HEK293T (cell line): ENCODE measurements around the gene ACTN4.

Experiments used
- CTCF ChIA-PET: fragments of 350-600 bp; formaldehyde crosslinking; extraction: SDS; loops from one replicate; lab custom pipeline; 2021; ENCODE audit warnings: antibody characterized with exemption, inconsistent platforms; lab: Yijun Ruan, JAX
- POLR2A ChIA-PET: fragments of 350-600 bp; formaldehyde crosslinking; extraction: SDS; loops from one replicate; lab custom pipeline; 2020; ENCODE audit warnings: antibody characterized with exemption, inconsistent platforms; lab: Yijun Ruan, JAX
- DNase-seq: peaks from one replicate; pipeline ENCODE4 v3.0.0; 2012; ENCODE audit warnings: mixed read lengths; ENCODE audit errors: extremely low spot score
- ARNT ChIP-seq: fragments of 450-650 bp; IDR thresholded peaks from 2 replicates; pipeline ENCODE4 v1.6.1; 2017; ENCODE audit warnings: mild to moderate bottlenecking
- BHLHE40 ChIP-seq: fragments of 450-650 bp; IDR thresholded peaks from 2 replicates; pipeline ENCODE4 v1.6.1; 2016; ENCODE audit warnings: mild to moderate bottlenecking, moderate library complexity, borderline replicate concordance
- CTBP1 ChIP-seq: fragments of 450-650 bp; IDR thresholded peaks from 2 replicates; pipeline ENCODE4 v1.6.1; 2016; ENCODE audit warnings: borderline replicate concordance
- ELF4 ChIP-seq: fragments of 450-650 bp; IDR thresholded peaks from 2 replicates; pipeline ENCODE4 v1.6.1; 2017; ENCODE audit warnings: antibody characterized with exemption
- FOXA1 ChIP-seq: fragments of 450-650 bp; IDR thresholded peaks from 2 replicates; pipeline ENCODE4 v1.6.1; 2016; ENCODE audit warnings: mild to moderate bottlenecking
- FOXK2 ChIP-seq: fragments of 450-650 bp; IDR thresholded peaks from 2 replicates; pipeline ENCODE4 v1.6.1; 2016; ENCODE audit warnings: mild to moderate bottlenecking
- FOXM1 ChIP-seq: fragments of 450-650 bp; IDR thresholded peaks from 2 replicates; pipeline ENCODE4 v1.6.1; 2017; ENCODE audit warnings: mild to moderate bottlenecking, borderline replicate concordance
- HDGF ChIP-seq: fragments of 450-650 bp; IDR thresholded peaks from 2 replicates; pipeline ENCODE4 v1.6.1; 2017; ENCODE audit warnings: antibody characterized with exemption, borderline replicate concordance
- L3MBTL2 ChIP-seq: fragments of 450-650 bp; conservative IDR thresholded peaks from 2 replicates; pipeline ENCODE4 v1.6.1; 2016; ENCODE audit warnings: mild to moderate bottlenecking
- LEF1 ChIP-seq: fragments of 450-650 bp; IDR thresholded peaks from 2 replicates; pipeline ENCODE4 v1.6.1; 2017; ENCODE audit warnings: mild to moderate bottlenecking, borderline replicate concordance
- NFRKB ChIP-seq: fragments of 450-650 bp; IDR thresholded peaks from 2 replicates; pipeline ENCODE4 v1.6.1; 2016; ENCODE audit warnings: mild to moderate bottlenecking, moderate library complexity
- PKNOX1 ChIP-seq: fragments of 450-650 bp; IDR thresholded peaks from 2 replicates; pipeline ENCODE4 v1.6.1; 2016
- SP1 ChIP-seq: fragments of 450-650 bp; IDR thresholded peaks from 2 replicates; pipeline ENCODE4 v1.6.1; 2017
- SUZ12 ChIP-seq: fragments of 450-650 bp; IDR thresholded peaks from 2 replicates; pipeline ENCODE4 v1.6.1; 2016; ENCODE audit warnings: mild to moderate bottlenecking
- TARDBP ChIP-seq: fragments of 450-650 bp; IDR thresholded peaks from 2 replicates; pipeline ENCODE4 v1.6.1; 2016
- ZNF384 ChIP-seq: fragments of 450-650 bp; IDR thresholded peaks from 2 replicates; pipeline ENCODE4 v1.6.1; 2016

Gene ACTN4

GRCh38 chr19:38691938-38692457 lies 44.5 kb downstream of the ACTN4 start:
- DNase-seq: no peak
- TF ChIP-seq CTBP1 (no peak), PKNOX1 (no peak), NFRKB (no peak), SP1 (no peak), L3MBTL2 (no peak), TARDBP (no peak), FOXM1 (no peak), SUZ12 (no peak), HDGF (no peak), FOXK2 (no peak), ARNT (no peak), BHLHE40 (no peak)
- POLR2A ChIA-PET: no interaction called here
- CTCF ChIA-PET: no interaction called here

- POLR2A ChIA-PET: no interaction called here
- TF ChIP-seq SP1 (no peak), FOXA1 (no peak), NFRKB (no peak), FOXK2 (no peak), ARNT (no peak), ELF4 (no peak), FOXM1 (no peak)
- CTCF ChIA-PET: no interaction called here
- no peak for DNase-seq
Measured at GRCh38 chr19:38692458-38693379, 45.3 kb downstream of the ACTN4 start.

GRCh38 chr19:38693380-38694223 lies 46.2 kb downstream of the ACTN4 start:
- no peak for DNase-seq
- TF ChIP-seq TARDBP (no peak), HDGF (no peak), FOXM1 (no peak)
- POLR2A ChIA-PET: no interaction called here
- CTCF ChIA-PET: no interaction called here

- TF ChIP-seq PKNOX1: no peak
- no peak for TF ChIP-seq FOXM1
- TF ChIP-seq SUZ12: no peak
- no peak for TF ChIP-seq L3MBTL2
- no peak for TF ChIP-seq LEF1
- TF ChIP-seq BHLHE40: no peak
- TF ChIP-seq FOXK2: no peak
- TF ChIP-seq ARNT: no peak
- TF ChIP-seq ELF4: no peak
- DNase-seq: no peak
- POLR2A ChIA-PET: no interaction called here
- CTCF ChIA-PET: no interaction called here
Measured at GRCh38 chr19:38695317-38695683, 47.9 kb downstream of the ACTN4 start.

GRCh38 chr19:38695832-38696728 lies 48.6 kb downstream of the ACTN4 start:
- DNase-seq: no peak
- POLR2A ChIA-PET: no interaction called here
- CTCF ChIA-PET: no interaction called here
- TF ChIP-seq ARNT (no peak), NFRKB (no peak), FOXA1 (no peak), ZNF384 (no peak), SP1 (no peak), BHLHE40 (no peak), LEF1 (no peak), FOXK2 (no peak)

- no peak for DNase-seq
- ChIA-PET POLR2A (no interaction called here), CTCF (no interaction called here)
- TF ChIP-seq NFRKB (no peak), ELF4 (no peak), TARDBP (no peak), CTBP1 (no peak), ARNT (no peak), LEF1 (no peak), HDGF (no peak), SUZ12 (no peak)
Measured at GRCh38 chr19:38696729-38697055, 49.2 kb downstream of the ACTN4 start.
